IMR-90 (cell line): Measurements from ENCODE around the gene CHI3L1. TPM values are rescaled to one million over a fixed set of nuclear protein-coding genes. Genes with fewer than 3 reads are reported as not detected.

Experiments
- ATAC-seq: fragments of 200-7000 bp; cut with Tn5 transposase; 2 replicates; pipeline ENCODE4 v1.9.1; 2020; ENCODE audit warnings: low read depth, mild to moderate bottlenecking, moderate library complexity
- BruUV-seq: library from RNA; stranded (reverse); fragments of 400-500 nt; replicated peaks from 2 replicates; lab custom pipeline; 2021; lab: Mats Ljungman, UMichigan
- CTCF ChIA-PET: fragments of 300-600 bp; formaldehyde crosslinking; extraction: SDS; loops from one replicate; lab custom pipeline; 2021; ENCODE audit warnings: antibody characterized with exemption; lab: Yijun Ruan, JAX
- POLR2A ChIA-PET: fragments of 300-600 bp; sonication (Branson Sonifier 250); formaldehyde crosslinking; loops from one replicate; lab custom pipeline; 2022; ENCODE audit warnings: antibody characterized with exemption; ENCODE audit not compliant: unreplicated experiment; lab: Charles Lee
- DNase-seq: peaks from one replicate; pipeline ENCODE4 v3.0.0; 2013
- H2AFZ ChIP-seq: replicated peaks from 2 replicates; pipeline ENCODE3; 2013; ENCODE audit warnings: low read length, mild to moderate bottlenecking; ENCODE audit not compliant: poor library complexity
- H2AK5ac ChIP-seq: 2 replicates; pipeline ENCODE4 v1.6.1; 2013; ENCODE audit warnings: low read depth, low read length, inconsistent platforms
- H2AK9ac ChIP-seq: replicated peaks from 2 replicates; pipeline ENCODE3; 2013; ENCODE audit warnings: mild to moderate bottlenecking, low read depth, low read length, moderate library complexity; ENCODE audit not compliant: poor library complexity
- H2BK120ac ChIP-seq: 2 replicates; pipeline ENCODE4 v1.6.1; 2013; ENCODE audit warnings: low read depth, low read length, inconsistent platforms
- H2BK15ac ChIP-seq: 3 replicates; pipeline ENCODE4 v1.6.1; 2013; ENCODE audit warnings: low read depth, low read length, inconsistent platforms
- H2BK20ac ChIP-seq: 2 replicates; pipeline ENCODE4 v1.6.1; 2013; ENCODE audit warnings: low read depth, mild to moderate bottlenecking, inconsistent platforms, low read length, moderate library complexity
- H2BK5ac ChIP-seq: 2 replicates; pipeline ENCODE4 v1.6.1; 2013; ENCODE audit warnings: mild to moderate bottlenecking, low read depth, low read length, inconsistent platforms; ENCODE audit not compliant: poor library complexity, severe bottlenecking
- H3K14ac ChIP-seq: replicated peaks from 2 replicates; pipeline ENCODE4 v1.6.1; 2013; ENCODE audit warnings: low read depth, low read length, inconsistent platforms
- H3K18ac ChIP-seq: 2 replicates; pipeline ENCODE4 v1.6.1; 2013; ENCODE audit warnings: low read depth, low read length, control low read depth
- H3K23ac ChIP-seq: 2 replicates; pipeline ENCODE4 v1.6.1; 2013; ENCODE audit warnings: low read depth, low read length, inconsistent platforms
- H3K27ac ChIP-seq: 2 replicates; pipeline ENCODE4 v1.5.1; 2013; ENCODE audit warnings: mild to moderate bottlenecking, control low read depth, low read length; ENCODE audit not compliant: insufficient read depth
- H3K27me3 ChIP-seq: 2 replicates; pipeline ENCODE4 v1.6.1; 2013; ENCODE audit warnings: low read length; ENCODE audit not compliant: control insufficient read depth, insufficient read depth
- H3K36me3 ChIP-seq: 2 replicates; pipeline ENCODE4 v1.6.1; 2013; ENCODE audit warnings: low read length, mixed read lengths; ENCODE audit not compliant: control insufficient read depth, insufficient read depth
- H3K4ac ChIP-seq: 2 replicates; pipeline ENCODE4 v1.6.1; 2013; ENCODE audit warnings: low read depth, low read length, inconsistent platforms
- H3K4me1 ChIP-seq: 2 replicates; pipeline ENCODE4 v1.6.1; 2013; ENCODE audit warnings: low read length, mixed read lengths; ENCODE audit not compliant: control insufficient read depth, insufficient read depth
- H3K4me2 ChIP-seq: 2 replicates; pipeline ENCODE4 v1.6.1; 2013; ENCODE audit warnings: low read depth, mild to moderate bottlenecking, control low read depth, low read length, moderate library complexity
- H3K4me3 ChIP-seq: 2 replicates; pipeline ENCODE4 v1.5.1; 2013; ENCODE audit warnings: low read depth, mild to moderate bottlenecking, control low read depth, low read length, moderate library complexity; ENCODE audit not compliant: insufficient read depth
- H3K56ac ChIP-seq: 2 replicates; pipeline ENCODE4 v1.6.1; 2013; ENCODE audit warnings: low read length, inconsistent platforms; ENCODE audit not compliant: insufficient read depth; ENCODE audit errors: extremely low read depth
- H3K79me1 ChIP-seq, 2 experiments: 2 replicates each; pipeline ENCODE4 v1.6.1; 2013; ENCODE audit warnings: low read length in 2 of 2, inconsistent platforms in 1 of 2, low read depth in 1 of 2
- H3K9ac ChIP-seq: 2 replicates; pipeline ENCODE4 v1.6.1; 2013; ENCODE audit warnings: low read depth, low read length, control low read depth
- H3K9me1 ChIP-seq: 2 replicates; pipeline ENCODE4 v1.6.1; 2013; ENCODE audit warnings: low read length, inconsistent platforms; ENCODE audit not compliant: insufficient read depth
- H3K9me3 ChIP-seq: 2 replicates; pipeline ENCODE4 v1.6.1; 2013; ENCODE audit warnings: low read length; ENCODE audit not compliant: control insufficient read depth, insufficient read depth
- H4K20me1 ChIP-seq: 2 replicates; pipeline ENCODE4 v1.6.1; 2013; ENCODE audit warnings: low read length, inconsistent platforms; ENCODE audit not compliant: insufficient read depth
- H4K5ac ChIP-seq: 2 replicates; pipeline ENCODE4 v1.6.1; 2013; ENCODE audit warnings: mild to moderate bottlenecking, low read depth, low read length, control low read depth
- H4K8ac ChIP-seq, 2 experiments: 2 replicates each; pipeline ENCODE4 v1.6.1; 2013; ENCODE audit warnings: low read depth in 2 of 2, low read length in 2 of 2, control low read depth in 1 of 2, inconsistent platforms in 1 of 2
- H4K91ac ChIP-seq: 2 replicates; pipeline ENCODE4 v1.6.1; 2013; ENCODE audit warnings: low read depth, low read length, inconsistent platforms; ENCODE audit not compliant: insufficient read depth
- POLR2A ChIP-seq: IDR thresholded peaks from 2 replicates; pipeline ENCODE4 v1.6.1; 2012; ENCODE audit warnings: mild to moderate bottlenecking, low read depth, low read length
- WGBS, 2 experiments: methylation state at CpG; one replicate each; pipeline versions ENCODE4 v1.1.5 to v1.1.7; 2013; ENCODE audit warnings: missing lambda C conversion rate in 2 of 2; ENCODE audit not compliant: insufficient read length in 1 of 2; ENCODE audit errors: extremely low coverage in 2 of 2; 5-methylcytosine and 5-hydroxymethylcytosine counted together
- dilution Hi-C: fragments of 300-500 bp; cut with HindIII; formaldehyde crosslinking; loops from one replicate; pipeline ENCODE4 v1.14.3; 2018; ENCODE audit warnings: low sequenced_read_pairs; ENCODE audit not compliant: unreplicated experiment
- in situ Hi-C: fragments of 300-500 bp; cut with MboI; formaldehyde crosslinking; loops from 3 replicates; pipeline ENCODE4 v1.14.3; 2019; ENCODE audit warnings: low sequenced_read_pairs, inconsistent platforms, mixed read lengths
- intact Hi-C: fragments of 100-400 bp; cut with micrococcal nuclease; formaldehyde crosslinking; loops from 2 replicates; pipeline ENCODE4 v1.10.0; 2022
- polyA plus RNA-seq, 3 experiments: library from polyadenylated mRNA; depleted of rRNA; stranded (reverse); fragments of >200 nt; gene quantifications; 2 replicates each; pipeline ENCODE4 v1.2.3, GENCODE V29; 2012; ENCODE audit warnings: low replicate concordance in 1 of 3
- total RNA-seq: library from RNA; depleted of rRNA; stranded (reverse); fragments of >200 nt; gene quantifications from 2 replicates; pipeline ENCODE4 v1.2.3, GENCODE V29; 2012
- TF ChIP-seq, protein P1 (sequence below): conservative IDR thresholded peaks from 2 replicates; pipeline ENCODE4 v1.5.1; 2012; ENCODE audit warnings: mild to moderate bottlenecking, low read depth, low read length, improper control_type of control experiment

Gene CHI3L1
- total and polyA plus RNA-seq, 2 of the 4 experiments (the other 2 are of a cell fraction), result 0.17 TPM; not detected in 1

- dilution Hi-C loops (no loop called here), in situ Hi-C loops (no loop called here), intact Hi-C loops (no loop called here)
- Histone ChIP-seq H4K20me1 (no peaks in the 10 kb centered on the region), H3K36me3 (no peaks in the 10 kb centered on the region), H3K79me1 (no peaks in the 10 kb centered on the region), H2AFZ (no peak overlapping the region), H3K9me1 (no peaks in the 10 kb centered on the region), H3K18ac (no peak overlapping the region), H3K4me2 (no peak overlapping the region), H3K27me3 (no peaks in the 10 kb centered on the region; the same call in 1 of the 2 replicates), H3K9ac (no peak overlapping the region), H3K23ac (no peak overlapping the region), H2AK9ac (no peak overlapping the region), H3K4me1 (peaks cover 2% of the 10 kb centered on the region; the same call in 1 of the 2 replicates), H3K14ac (no peak overlapping the region), H4K91ac (no peak overlapping the region), H3K27ac (no peak overlapping the region), H4K5ac (no peak overlapping the region), H2BK120ac (no peak overlapping the region), H3K4me3 (no peak overlapping the region), H2BK15ac (no peak overlapping the region), H3K9me3 (peaks cover 2% of the 10 kb centered on the region; the same call in 1 of the 2 replicates), H3K4ac (no peak overlapping the region), H3K56ac (no peak overlapping the region), H2BK20ac (no peak overlapping the region), H2AK5ac (no peak overlapping the region), H4K8ac (no peak overlapping the region), H2BK5ac (no peak overlapping the region)
- POLR2A ChIA-PET, result no interaction called here
- TF ChIP-seq, protein P1, sequence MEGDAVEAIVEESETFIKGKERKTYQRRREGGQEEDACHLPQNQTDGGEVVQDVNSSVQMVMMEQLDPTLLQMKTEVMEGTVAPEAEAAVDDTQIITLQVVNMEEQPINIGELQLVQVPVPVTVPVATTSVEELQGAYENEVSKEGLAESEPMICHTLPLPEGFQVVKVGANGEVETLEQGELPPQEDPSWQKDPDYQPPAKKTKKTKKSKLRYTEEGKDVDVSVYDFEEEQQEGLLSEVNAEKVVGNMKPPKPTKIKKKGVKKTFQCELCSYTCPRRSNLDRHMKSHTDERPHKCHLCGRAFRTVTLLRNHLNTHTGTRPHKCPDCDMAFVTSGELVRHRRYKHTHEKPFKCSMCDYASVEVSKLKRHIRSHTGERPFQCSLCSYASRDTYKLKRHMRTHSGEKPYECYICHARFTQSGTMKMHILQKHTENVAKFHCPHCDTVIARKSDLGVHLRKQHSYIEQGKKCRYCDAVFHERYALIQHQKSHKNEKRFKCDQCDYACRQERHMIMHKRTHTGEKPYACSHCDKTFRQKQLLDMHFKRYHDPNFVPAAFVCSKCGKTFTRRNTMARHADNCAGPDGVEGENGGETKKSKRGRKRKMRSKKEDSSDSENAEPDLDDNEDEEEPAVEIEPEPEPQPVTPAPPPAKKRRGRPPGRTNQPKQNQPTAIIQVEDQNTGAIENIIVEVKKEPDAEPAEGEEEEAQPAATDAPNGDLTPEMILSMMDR, result 0 out of 2 replicates have a peak, but pooled peaks have one; percentile 13
- TF ChIP-seq POLR2A, result no peak
- 100% methylated on average over 4 of the region's 5 CpGs; no CpG with 5 or more reads in 1 of the 2 experiments for WGBS, 2 experiments
- ATAC-seq, result no peak
- no TSS peak for BruUV-seq
- no peak for DNase-seq
- CTCF ChIA-PET, result interaction anchor here (1.2 kb wide), 1 partner anchor 15 kb away, joined by 3 read pairs; no protein-coding TSS in a partner anchor
Measured at GRCh38 chr1:203148127-203148526, 38.4 kb downstream of the CHI3L1 start.
